ENCODE results near the gene ERO1B.
"Not testable (repeated sequence)": the region's sequence is repeated elsewhere in the genome, so short reads cannot be mapped to it uniquely, and the experiment has no call there.

ERO1B gene

DNA sequence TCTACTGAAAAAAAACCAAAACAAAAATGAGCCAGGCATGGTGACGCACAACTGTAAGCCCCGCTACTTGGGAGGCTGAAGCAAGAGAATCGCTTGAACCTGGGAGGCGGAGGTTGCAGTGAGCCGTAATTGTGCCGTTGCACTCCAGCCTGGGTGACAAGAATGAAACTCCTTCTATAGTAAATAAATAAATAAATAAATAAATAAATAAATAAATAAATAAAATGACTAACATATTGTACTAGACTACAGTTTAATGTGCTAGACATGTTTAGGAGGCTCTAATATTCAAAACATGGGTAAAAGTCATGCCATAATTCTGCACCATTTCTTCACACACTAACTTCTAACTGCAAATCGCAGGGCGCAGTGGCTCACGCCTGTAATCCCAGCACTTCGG is 33.3 kb upstream of the ERO1B start:
- H3K4me1 ChIP-seq (ENCODE audit: insufficient read depth, low read length): peaks cover 13% of the 10 kb centered on the region; the same call in 1 of the 2 replicates
- no peaks in the 10 kb centered on the region for H3K9me3 ChIP-seq (ENCODE audit: insufficient read depth, low read depth, low read length)
- no peak overlapping the region for H3K9ac ChIP-seq (ENCODE audit: low read depth, low read length)
- no peak overlapping the region for H3K27ac ChIP-seq (ENCODE audit: low read length)
- no peak overlapping the region for H3K4me3 ChIP-seq (ENCODE audit: low read length)
- no peaks in the 10 kb centered on the region for H3K36me3 ChIP-seq (ENCODE audit: insufficient read depth, low read depth, low read length)
- no peaks in the 10 kb centered on the region for H3K27me3 ChIP-seq (ENCODE audit: insufficient read depth, low read length)

- peaks cover 13% of the 10 kb centered on the region; the same call in 1 of the 2 replicates for H3K4me1 ChIP-seq (ENCODE audit: insufficient read depth, low read length)
- H3K27ac ChIP-seq (ENCODE audit: low read length); H3K36me3 ChIP-seq (ENCODE audit: insufficient read depth, low read depth, low read length); H3K9ac ChIP-seq (ENCODE audit: low read depth, low read length); H3K4me3 ChIP-seq (ENCODE audit: low read length); H3K9me3 ChIP-seq (ENCODE audit: insufficient read depth, low read depth, low read length); H3K27me3 ChIP-seq (ENCODE audit: insufficient read depth, low read length): not testable (repeated sequence)
These were observed 32.3 kb upstream of the ERO1B start for GRCh38 chr1:236314050-236314449.

DNA sequence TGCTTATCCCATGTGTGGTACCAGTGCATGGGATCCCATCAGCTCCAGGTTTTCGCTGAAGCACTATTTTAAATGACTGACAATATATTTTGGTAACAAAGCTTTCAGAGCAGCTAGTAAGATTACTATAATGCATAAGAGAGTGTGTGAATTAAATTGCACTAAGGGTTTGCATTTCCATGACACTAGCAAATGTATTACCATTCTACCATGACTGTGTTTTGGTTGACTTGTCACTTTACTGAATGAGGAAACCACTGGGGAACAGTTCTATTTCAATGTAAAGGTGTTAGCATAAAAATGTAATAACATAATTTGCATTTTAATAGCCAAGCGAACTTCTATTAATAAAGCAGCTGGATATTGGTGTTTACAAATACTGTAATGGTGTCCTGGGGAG is 31.7 kb upstream of the ERO1B start:
- H3K27ac ChIP-seq (ENCODE audit: low read length): no peak overlapping the region
- no peak overlapping the region for H3K4me3 ChIP-seq (ENCODE audit: low read length)
- H3K27me3 ChIP-seq (ENCODE audit: insufficient read depth, low read length): no peaks in the 10 kb centered on the region
- no peaks in the 10 kb centered on the region for H3K36me3 ChIP-seq (ENCODE audit: insufficient read depth, low read depth, low read length)
- H3K4me1 ChIP-seq (ENCODE audit: insufficient read depth, low read length): peaks cover 13% of the 10 kb centered on the region; the same call in 1 of the 2 replicates
- H3K9ac ChIP-seq (ENCODE audit: low read depth, low read length): no peak overlapping the region
- H3K9me3 ChIP-seq (ENCODE audit: insufficient read depth, low read depth, low read length): no peaks in the 10 kb centered on the region

DNA sequence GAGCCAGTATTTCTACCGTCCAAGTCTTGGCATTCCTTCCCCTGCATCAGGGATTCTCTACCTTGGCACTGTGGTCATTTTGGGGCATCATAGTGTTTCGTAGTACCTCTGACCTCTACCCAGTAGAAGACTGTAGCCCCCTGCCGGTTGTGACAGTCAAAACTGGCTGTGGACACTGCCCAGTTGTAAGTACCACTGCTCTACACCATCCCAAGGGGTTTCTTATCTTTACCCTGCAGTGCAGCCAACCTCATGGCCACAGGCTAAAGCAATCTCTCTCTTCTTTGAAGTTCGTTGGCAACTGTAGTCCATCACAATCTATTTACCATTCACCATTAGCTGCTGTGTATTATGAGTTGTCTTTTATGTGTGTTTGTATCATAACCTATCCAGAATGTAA is 29.3 kb upstream of the ERO1B start:
- Histone ChIP-seq H3K4me1 (ENCODE audit: insufficient read depth, low read length) (peaks cover 13% of the 10 kb centered on the region; the same call in 1 of the 2 replicates), H3K4me3 (ENCODE audit: low read length) (no peak overlapping the region), H3K27ac (ENCODE audit: low read length) (no peak overlapping the region), H3K36me3 (ENCODE audit: insufficient read depth, low read depth, low read length) (no peaks in the 10 kb centered on the region), H3K9me3 (ENCODE audit: insufficient read depth, low read depth, low read length) (no peaks in the 10 kb centered on the region), H3K27me3 (ENCODE audit: insufficient read depth, low read length) (no peaks in the 10 kb centered on the region), H3K9ac (ENCODE audit: low read depth, low read length) (no peak overlapping the region)

DNA sequence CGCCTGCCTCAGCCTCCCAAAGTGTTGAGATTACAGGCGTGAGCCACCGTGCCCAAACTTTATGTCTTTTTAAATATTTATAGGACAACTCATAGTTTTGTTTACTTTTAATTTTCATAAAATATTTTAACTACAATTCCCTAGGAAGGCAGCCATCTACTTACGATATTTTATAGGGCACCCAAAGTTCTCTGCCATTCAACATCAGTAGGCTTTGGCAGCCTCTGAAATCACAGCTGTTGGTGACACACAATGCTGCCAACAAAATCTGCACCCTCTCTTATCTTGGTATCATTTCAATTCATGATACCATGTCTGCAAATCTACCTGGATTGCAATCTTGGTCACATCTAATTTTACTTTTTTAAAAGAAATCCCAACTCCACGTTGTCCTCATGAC is 27.1 kb upstream of the ERO1B start:
- Histone ChIP-seq H3K36me3 (ENCODE audit: insufficient read depth, low read depth, low read length) (no peaks in the 10 kb centered on the region), H3K27me3 (ENCODE audit: insufficient read depth, low read length) (no peaks in the 10 kb centered on the region), H3K4me3 (ENCODE audit: low read length) (no peak overlapping the region), H3K4me1 (ENCODE audit: insufficient read depth, low read length) (peaks cover 5% of the 10 kb centered on the region; the same call in 1 of the 2 replicates), H3K9me3 (ENCODE audit: insufficient read depth, low read depth, low read length) (no peaks in the 10 kb centered on the region), H3K9ac (ENCODE audit: low read depth, low read length) (no peak overlapping the region), H3K27ac (ENCODE audit: low read length) (no peak overlapping the region)

- Histone ChIP-seq H3K36me3 (ENCODE audit: insufficient read depth, low read depth, low read length) (no peaks in the 10 kb centered on the region), H3K27ac (ENCODE audit: low read length) (no peak overlapping the region), H3K9ac (ENCODE audit: low read depth, low read length) (no peak overlapping the region), H3K4me3 (ENCODE audit: low read length) (no peak overlapping the region), H3K27me3 (ENCODE audit: insufficient read depth, low read length) (no peaks in the 10 kb centered on the region), H3K9me3 (ENCODE audit: insufficient read depth, low read depth, low read length) (no peaks in the 10 kb centered on the region), H3K4me1 (ENCODE audit: insufficient read depth, low read length) (no peaks in the 10 kb centered on the region)
These were observed 25.7 kb upstream of the ERO1B start for GRCh38 chr1:236307435-236307834.

DNA sequence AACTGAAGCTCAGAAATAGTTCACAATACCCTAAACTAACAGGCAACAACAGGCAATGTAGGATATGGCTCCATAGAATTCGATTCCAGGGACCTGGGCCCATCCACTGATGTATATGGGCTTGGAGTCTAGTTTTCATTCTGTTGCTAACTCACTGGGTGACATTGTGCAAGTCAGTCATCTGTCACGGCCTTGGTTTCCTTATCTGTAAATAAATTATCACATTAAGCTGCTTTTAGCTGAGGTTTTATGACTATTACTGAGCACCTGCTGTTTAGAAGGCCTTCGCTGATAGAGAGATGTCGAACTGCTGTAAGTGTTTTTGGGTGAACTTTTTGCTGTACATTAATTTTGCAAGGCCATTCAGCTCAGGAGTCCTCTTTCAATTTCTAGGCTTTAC is 22.9 kb upstream of the ERO1B start:
- H3K36me3 ChIP-seq (ENCODE audit: insufficient read depth, low read depth, low read length): no peaks in the 10 kb centered on the region
- no peaks in the 10 kb centered on the region for H3K27me3 ChIP-seq (ENCODE audit: insufficient read depth, low read length)
- H3K27ac ChIP-seq (ENCODE audit: low read length): no peak overlapping the region
- H3K9me3 ChIP-seq (ENCODE audit: insufficient read depth, low read depth, low read length): no peaks in the 10 kb centered on the region
- no peak overlapping the region for H3K4me3 ChIP-seq (ENCODE audit: low read length)
- no peak overlapping the region for H3K9ac ChIP-seq (ENCODE audit: low read depth, low read length)
- no peaks in the 10 kb centered on the region for H3K4me1 ChIP-seq (ENCODE audit: insufficient read depth, low read length)

GRCh38 chr1:236303675-236304074 is 21.9 kb upstream of the ERO1B start:
- no peak overlapping the region for H3K4me3 ChIP-seq (ENCODE audit: low read length)
- H3K9ac ChIP-seq (ENCODE audit: low read depth, low read length): no peak overlapping the region
- no peaks in the 10 kb centered on the region for H3K36me3 ChIP-seq (ENCODE audit: insufficient read depth, low read depth, low read length)
- no peak overlapping the region for H3K27ac ChIP-seq (ENCODE audit: low read length)
- H3K4me1 ChIP-seq (ENCODE audit: insufficient read depth, low read length): no peaks in the 10 kb centered on the region
- H3K9me3 ChIP-seq (ENCODE audit: insufficient read depth, low read depth, low read length): no peaks in the 10 kb centered on the region
- H3K27me3 ChIP-seq (ENCODE audit: insufficient read depth, low read length): no peaks in the 10 kb centered on the region

GRCh38 chr1:236302941-236303340 is 21.2 kb upstream of the ERO1B start:
- Histone ChIP-seq H3K27ac (ENCODE audit: low read length) (no peak overlapping the region), H3K27me3 (ENCODE audit: insufficient read depth, low read length) (no peaks in the 10 kb centered on the region), H3K9me3 (ENCODE audit: insufficient read depth, low read depth, low read length) (no peaks in the 10 kb centered on the region), H3K4me1 (ENCODE audit: insufficient read depth, low read length) (no peaks in the 10 kb centered on the region), H3K9ac (ENCODE audit: low read depth, low read length) (no peak overlapping the region), H3K36me3 (ENCODE audit: insufficient read depth, low read depth, low read length) (no peaks in the 10 kb centered on the region), H3K4me3 (ENCODE audit: low read length) (no peak overlapping the region)

- H3K27ac ChIP-seq (ENCODE audit: low read length): no peak overlapping the region
- H3K4me1 ChIP-seq (ENCODE audit: insufficient read depth, low read length): no peaks in the 10 kb centered on the region
- no peak overlapping the region for H3K9ac ChIP-seq (ENCODE audit: low read depth, low read length)
- no peaks in the 10 kb centered on the region for H3K27me3 ChIP-seq (ENCODE audit: insufficient read depth, low read length)
- no peaks in the 10 kb centered on the region for H3K9me3 ChIP-seq (ENCODE audit: insufficient read depth, low read depth, low read length)
- no peaks in the 10 kb centered on the region for H3K36me3 ChIP-seq (ENCODE audit: insufficient read depth, low read depth, low read length)
- no peak overlapping the region; the same call in 1 of the 2 replicates for H3K4me3 ChIP-seq (ENCODE audit: low read length)
These were observed 20.2 kb upstream of the ERO1B start for GRCh38 chr1:236301958-236302335.

- H3K9me3 ChIP-seq (ENCODE audit: insufficient read depth, low read depth, low read length): no peaks in the 10 kb centered on the region
- no peak overlapping the region; the same call in 1 of the 2 replicates for H3K4me3 ChIP-seq (ENCODE audit: low read length)
- no peaks in the 10 kb centered on the region for H3K4me1 ChIP-seq (ENCODE audit: insufficient read depth, low read length)
- H3K27me3 ChIP-seq (ENCODE audit: insufficient read depth, low read length): no peaks in the 10 kb centered on the region
- no peaks in the 10 kb centered on the region for H3K36me3 ChIP-seq (ENCODE audit: insufficient read depth, low read depth, low read length)
- H3K27ac ChIP-seq (ENCODE audit: low read length): no peak overlapping the region
- H3K9ac ChIP-seq (ENCODE audit: low read depth, low read length): no peak overlapping the region
These were observed 19.6 kb upstream of the ERO1B start for GRCh38 chr1:236301080-236301957.

GRCh38 chr1:236297161-236297560 is 15.4 kb upstream of the ERO1B start:
- Histone ChIP-seq H3K36me3 (ENCODE audit: insufficient read depth, low read depth, low read length) (no peaks in the 10 kb centered on the region), H3K4me1 (ENCODE audit: insufficient read depth, low read length) (no peaks in the 10 kb centered on the region), H3K9ac (ENCODE audit: low read depth, low read length) (no peak overlapping the region), H3K4me3 (ENCODE audit: low read length) (no peak overlapping the region), H3K27me3 (ENCODE audit: insufficient read depth, low read length) (no peaks in the 10 kb centered on the region), H3K27ac (ENCODE audit: low read length) (no peak overlapping the region), H3K9me3 (ENCODE audit: insufficient read depth, low read depth, low read length) (no peaks in the 10 kb centered on the region)
